HL-60/S4 (cell line): ENCODE data around the gene NPY5R.

Experiments used
- in situ Hi-C: fragments of 300-500 bp; cut with MboI; formaldehyde crosslinking; loops from 2 replicates; pipeline ENCODE4 v1.14.3; 2022; ENCODE audit warnings: low sequenced_read_pairs

The NPY5R gene

GRCh38 chr4:163384434-163384833, 40.7 kb downstream of the NPY5R start:
- in situ Hi-C loops, result no loop called here

- in situ Hi-C loops, result no loop called here
Observed at GRCh38 chr4:163384926-163385325, 41.2 kb downstream of the NPY5R start.

GRCh38 chr4:163385466-163385865, 41.8 kb downstream of the NPY5R start:
- in situ Hi-C loops, result no loop called here

- in situ Hi-C loops, result no loop called here
Observed at GRCh38 chr4:163391756-163392155, 48.1 kb downstream of the NPY5R start.

- in situ Hi-C loops, result no loop called here
Observed at GRCh38 chr4:163392328-163392727, 48.6 kb downstream of the NPY5R start.

- in situ Hi-C loops, result no loop called here
Observed at GRCh38 chr4:163393471-163393870, 49.8 kb downstream of the NPY5R start.

- in situ Hi-C loops, result no loop called here
Observed at GRCh38 chr4:163395055-163395454, 51.4 kb downstream of the NPY5R start.

- in situ Hi-C loops, result no loop called here
Observed at GRCh38 chr4:163395758-163396157, 52.1 kb downstream of the NPY5R start.

- in situ Hi-C loops, result no loop called here
Observed at GRCh38 chr4:163398238-163398637, 54.5 kb downstream of the NPY5R start.

GRCh38 chr4:163400911-163401310, 57.2 kb downstream of the NPY5R start:
- in situ Hi-C loops, result no loop called here
